Eye (tissue), 1 donor: ENCODE measurements around the gene SULT1A1.
"Not testable (repeated sequence)": the region's sequence is repeated elsewhere in the genome, so short reads cannot be mapped to it uniquely, and the experiment has no call there.

Experiments used
- DNase-seq: peaks from one replicate; pipeline ENCODE4 v3.0.0-alpha.2; 2015

The SULT1A1 gene

GRCh38 chr16:28608496-28608808, 1.4 kb downstream of the SULT1A1 start:
- not testable (repeated sequence) for DNase-seq

DNA sequence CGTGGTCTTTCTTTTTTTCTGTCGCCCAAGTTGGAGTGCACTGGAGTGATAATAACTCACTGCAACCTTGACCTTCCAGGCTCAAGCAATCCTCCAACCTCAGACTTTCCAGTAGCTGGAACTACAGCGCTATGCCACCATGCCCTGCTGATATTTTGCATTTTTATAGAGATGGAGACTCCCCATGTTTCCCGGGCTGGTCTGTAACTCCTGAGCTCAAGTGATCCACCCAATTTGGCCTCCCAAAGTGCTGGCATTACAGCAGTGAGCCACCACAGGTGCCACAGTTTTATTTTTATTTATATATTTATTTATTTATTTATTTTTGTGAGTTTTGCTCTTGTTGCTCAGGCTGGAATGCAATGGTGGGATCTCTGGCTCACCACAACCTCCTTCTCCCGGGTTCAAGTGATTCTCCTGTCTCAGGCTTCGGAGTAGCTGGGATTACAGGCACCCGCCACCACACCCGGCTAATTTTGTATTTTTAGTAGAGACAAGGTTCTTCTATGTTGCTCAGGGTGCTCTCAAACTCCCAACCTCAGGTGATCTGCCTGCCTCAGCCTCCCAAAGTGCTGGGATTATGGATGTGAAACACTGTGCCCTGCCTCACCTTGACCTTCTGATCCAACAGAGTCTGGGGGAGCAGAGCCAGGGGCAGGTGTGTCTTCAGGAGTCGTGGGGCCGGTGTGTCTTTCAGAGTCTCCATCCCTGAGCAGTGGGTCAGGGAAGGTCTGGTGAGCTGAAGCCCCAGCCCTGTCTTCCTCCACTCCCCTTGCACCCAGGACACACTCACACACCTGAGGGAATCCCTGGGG, 2.0 kb downstream of the SULT1A1 start:
- DNase-seq, result not testable (repeated sequence)

GRCh38 chr16:28607116-28607623, 2.7 kb downstream of the SULT1A1 start:
- DNase-seq, result no peak

DNA sequence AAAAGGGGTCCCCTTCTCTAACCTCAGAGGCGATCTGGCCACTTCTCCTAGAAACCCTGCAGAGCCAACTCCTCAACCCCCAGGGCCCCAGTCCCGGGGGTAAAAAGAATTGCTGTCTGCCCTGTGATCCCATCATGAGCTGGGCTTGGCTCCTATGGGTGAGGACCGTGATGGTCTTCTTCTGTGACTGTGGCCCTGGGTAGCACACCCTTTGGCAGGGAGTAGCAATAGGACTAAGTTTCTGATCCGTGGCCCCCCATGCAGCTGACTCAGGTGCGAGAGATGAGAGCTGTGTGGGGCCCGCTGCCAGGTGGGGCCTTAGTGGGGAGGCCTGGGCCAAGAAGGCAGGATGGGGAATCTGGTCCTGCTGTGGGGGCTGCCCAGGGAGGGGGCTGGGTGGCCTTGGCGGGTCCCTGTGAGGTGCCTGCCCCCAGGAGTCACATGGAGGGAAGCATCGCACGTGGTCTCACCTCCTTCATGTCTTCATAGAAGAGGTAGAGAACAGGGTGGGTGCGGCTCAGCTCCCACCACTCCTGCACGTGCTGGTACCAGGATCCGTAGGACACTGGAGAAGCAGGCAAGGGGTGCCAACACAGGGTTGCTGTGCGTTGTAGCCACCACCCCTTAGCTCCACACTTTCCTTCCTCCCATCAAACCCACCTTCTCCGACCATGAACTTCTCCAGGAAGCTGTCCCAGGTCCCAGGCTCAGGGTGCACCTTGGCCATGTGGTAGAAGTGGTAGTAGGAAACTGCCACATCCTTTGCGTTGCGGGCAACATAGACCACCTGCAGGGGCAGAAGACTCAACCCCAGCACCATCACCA, 3.3 kb downstream of the SULT1A1 start:
- no peak for DNase-seq

GRCh38 chr16:28604186-28604565, 5.7 kb downstream of the SULT1A1 start:
- no peak for DNase-seq

- DNase-seq, result no peak
Measured at GRCh38 chr16:28603381-28604185, 6.3 kb downstream of the SULT1A1 start.

DNA sequence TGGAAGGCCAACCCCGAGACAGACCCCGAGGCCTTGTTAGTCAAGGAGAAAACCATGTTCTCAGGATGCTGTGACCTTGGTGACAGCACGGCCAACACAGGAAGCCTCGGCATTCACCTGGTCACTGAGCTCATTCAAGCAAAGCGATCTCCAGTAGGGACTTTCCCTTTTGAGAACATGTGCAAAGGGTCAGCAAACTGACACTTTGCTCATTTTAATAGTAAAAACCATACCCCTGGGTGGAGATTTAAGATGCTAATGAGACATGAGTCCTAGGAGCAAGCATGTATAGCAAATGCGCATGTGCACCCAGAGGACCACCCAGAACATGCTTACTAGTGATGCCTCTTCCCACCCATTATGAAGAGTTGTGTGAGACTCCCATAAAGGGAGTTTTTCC, 7.3 kb downstream of the SULT1A1 start:
- DNase-seq, result no peak

GRCh38 chr16:28602062-28602461, 7.8 kb downstream of the SULT1A1 start:
- DNase-seq, result not testable (repeated sequence)

GRCh38 chr16:28601589-28601988, 8.3 kb downstream of the SULT1A1 start:
- DNase-seq, result not testable (repeated sequence)

- not testable (repeated sequence) for DNase-seq
Measured at GRCh38 chr16:28600965-28601364, 8.9 kb downstream of the SULT1A1 start.

DNA sequence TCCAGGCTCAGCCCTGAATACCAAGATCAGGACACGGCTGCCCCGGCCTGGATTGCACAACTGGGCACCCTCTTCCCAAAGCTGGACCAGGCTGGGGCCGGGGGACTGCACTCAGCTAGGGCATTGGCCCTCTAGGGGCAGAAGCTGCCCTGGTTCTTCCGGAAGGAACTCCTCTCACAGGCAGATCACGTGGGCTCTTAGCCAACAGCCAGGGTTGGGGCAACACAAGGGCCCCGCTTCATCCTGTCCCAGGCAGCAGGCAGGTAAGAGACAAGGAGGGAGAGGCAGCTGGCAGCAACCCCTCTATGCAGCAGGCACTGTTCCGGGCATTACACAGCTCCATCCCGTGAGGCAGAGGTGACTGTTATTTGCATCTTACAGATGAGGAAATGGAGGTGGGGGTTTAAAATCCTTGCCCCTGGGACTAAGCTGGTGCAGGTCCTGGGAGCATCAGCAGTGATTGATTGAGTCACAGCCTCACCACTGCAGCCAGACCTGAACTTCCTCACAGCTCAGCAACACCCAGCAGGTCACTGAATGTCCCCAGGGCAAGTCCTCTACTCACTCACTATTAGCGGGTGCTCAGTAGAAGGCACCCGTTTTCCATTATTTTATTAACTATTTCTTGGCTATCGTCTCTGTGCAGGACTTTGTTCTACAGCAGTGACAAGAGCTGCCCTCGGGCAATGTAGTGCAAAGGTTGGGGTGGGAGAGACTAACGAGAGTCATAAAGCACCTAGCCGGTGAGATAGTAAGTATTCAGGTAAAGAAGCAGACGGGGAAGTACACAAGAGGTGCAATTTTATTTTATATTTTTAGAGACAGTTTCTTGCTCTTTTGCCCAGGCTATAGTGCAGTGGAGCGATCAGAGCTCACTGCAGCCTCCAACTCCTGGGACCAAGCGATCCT, 10.2 kb downstream of the SULT1A1 start:
- not testable (repeated sequence) for DNase-seq

GRCh38 chr16:28597692-28598261, 12.1 kb downstream of the SULT1A1 start:
- DNase-seq, result peak; percentile 82

GRCh38 chr16:28596840-28597691, 12.8 kb downstream of the SULT1A1 start, which contains the start of gene SULT1A2:
Gene SULT1A2 (minus strand): TSS chr16:28597050. CDS start chr16:28595930, 1,120 bp downstream.
- DNase-seq, result peak; percentile 35

- no peak for DNase-seq
Measured at GRCh38 chr16:28596115-28596630, 13.7 kb downstream of the SULT1A1 start.

DNA sequence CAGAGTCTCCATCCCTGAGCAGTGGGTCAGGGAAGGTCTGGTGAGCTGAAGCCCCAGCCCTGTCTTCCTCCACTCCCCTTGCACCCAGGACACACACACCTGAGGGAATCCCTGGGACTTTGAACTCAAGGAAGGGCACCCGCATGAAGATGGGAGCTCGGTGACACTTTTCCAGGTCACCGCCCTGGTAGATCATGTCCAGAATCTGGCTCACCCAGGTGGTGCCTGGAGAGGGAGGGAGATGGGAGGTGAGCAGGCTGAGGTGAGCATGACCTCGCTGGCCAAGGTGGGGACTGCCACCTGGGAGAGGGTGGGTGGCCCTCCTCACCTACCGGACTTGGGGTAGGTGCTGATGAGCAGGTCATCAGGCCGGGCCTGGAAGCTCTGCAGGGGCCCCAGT, 14.4 kb downstream of the SULT1A1 start:
- DNase-seq, result not testable (repeated sequence)

GRCh38 chr16:28592979-28593553, 16.8 kb downstream of the SULT1A1 start:
- no peak for DNase-seq

DNA sequence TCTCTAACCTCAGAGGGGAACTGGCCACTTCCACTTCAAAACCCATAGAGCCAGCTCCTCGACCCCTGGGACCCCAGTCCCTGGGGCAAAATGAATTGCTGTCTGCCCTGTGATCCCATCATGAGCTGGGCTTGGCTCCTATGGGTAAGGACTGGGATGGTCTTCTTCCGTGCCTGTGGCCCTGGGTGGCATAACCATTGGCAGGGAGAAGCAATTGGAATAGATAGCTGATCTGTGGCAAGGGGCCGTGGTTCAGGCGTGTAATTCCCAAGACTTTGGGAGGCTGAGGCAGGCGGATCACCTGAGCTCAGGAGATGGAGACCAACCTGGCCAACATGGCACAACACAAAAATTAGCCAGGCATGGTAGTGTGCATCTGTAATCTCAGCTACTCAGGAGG, 17.3 kb downstream of the SULT1A1 start:
- DNase-seq, result no peak

- no peak for DNase-seq
Measured at GRCh38 chr16:28591355-28591754, 18.5 kb downstream of the SULT1A1 start.

DNA sequence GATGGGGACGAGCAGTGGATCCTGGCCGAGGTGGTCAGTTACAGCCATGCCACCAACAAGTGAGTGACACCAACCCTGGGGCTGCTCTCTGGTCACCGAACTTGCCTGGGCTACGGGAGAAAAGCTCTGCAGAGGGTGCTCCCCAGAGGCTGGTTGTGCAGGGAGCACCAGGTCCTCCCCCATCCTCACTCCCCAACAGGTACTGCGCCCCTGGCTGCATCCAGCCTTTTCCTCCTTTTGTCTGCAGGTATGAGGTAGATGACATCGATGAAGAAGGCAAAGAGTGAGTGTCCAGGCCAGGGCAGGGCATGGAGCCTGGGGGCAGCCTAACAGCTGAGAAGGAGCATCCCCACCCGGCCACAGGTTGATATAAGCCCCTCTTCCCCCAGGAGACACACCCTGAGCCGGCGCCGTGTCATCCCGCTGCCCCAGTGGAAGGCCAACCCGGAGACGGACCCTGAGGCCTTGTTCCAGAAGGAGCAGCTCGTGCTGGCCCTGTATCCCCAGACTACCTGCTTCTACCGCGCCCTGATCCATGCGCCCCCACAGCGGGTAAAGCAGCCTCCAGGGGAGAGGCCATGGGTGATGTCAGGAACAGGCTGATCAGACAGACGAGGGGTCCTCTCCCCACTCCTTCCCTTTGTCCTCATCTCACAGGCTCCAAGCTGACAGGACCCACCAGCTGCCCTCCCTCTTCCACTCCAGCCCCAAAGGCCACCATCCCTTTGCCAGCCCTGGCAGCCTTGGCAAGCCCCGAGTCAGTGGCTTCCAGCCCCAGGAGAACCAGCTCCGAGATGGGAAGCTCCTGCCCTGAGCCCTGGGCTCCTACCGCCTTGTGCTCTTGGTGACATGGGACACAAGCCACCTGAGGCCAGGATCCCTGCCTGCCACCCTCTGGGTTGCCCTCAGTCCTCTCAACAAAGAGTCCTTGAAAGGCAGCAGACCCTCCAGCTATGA, 19.2 kb downstream of the SULT1A1 start:
- DNase-seq, result no peak
